Suprapubic skin (tissue), 4 donors: ENCODE results near the gene CALR3.

Experiments
- CTCF ChIP-seq, 2 donors: fragments of 200-600 bp in 1 of 2; fragments of 450-650 bp in 1 of 2; sonication (generic) in 1 of 2; IDR thresholded peaks; one replicate each; pipeline ENCODE4 v1.5.1; 2016 to 2019; ENCODE audit warnings: antibody characterized with exemption in 2 of 2, mild to moderate bottlenecking in 1 of 2, moderate library complexity in 1 of 2
- EP300 ChIP-seq: sonication (generic); formaldehyde crosslinking; IDR thresholded peaks from one replicate; pipeline ENCODE4 v1.6.1; 2017; ENCODE audit warnings: antibody characterized with exemption
- POLR2A ChIP-seq, 2 donors: fragments of 450-650 bp; IDR thresholded peaks; one replicate each; pipeline ENCODE4 v1.6.1; 2017; ENCODE audit warnings: antibody characterized with exemption in 2 of 2, mild to moderate bottlenecking in 2 of 2, moderate library complexity in 2 of 2
- POLR2AphosphoS5 ChIP-seq, 3 donors: sonication (generic); formaldehyde crosslinking; IDR thresholded peaks; one replicate each; pipeline ENCODE4 v1.6.1; 2017; ENCODE audit warnings: antibody characterized with exemption in 3 of 3

GRCh38 chr19:16457954-16458331, 38.0 kb downstream of the CALR3 start:
- TF ChIP-seq CTCF (IDR thresholded peaks at IDR 0.05) (no peak), POLR2AphosphoS5 (IDR thresholded peaks at IDR 0.05) (no peak), POLR2A (IDR thresholded peaks at IDR 0.05) (no peak), EP300 (no peak)
